CD14-positive monocyte (primary cell): ENCODE data around the gene HEXB. TPM values are rescaled to one million over a fixed set of nuclear protein-coding genes. Genes with fewer than 3 reads are reported as not detected.

Experiments used
- DNase-seq, 3 donors: peaks; one replicate each; pipeline ENCODE4 v3.0.0-alpha.2; 2011 to 2022
- H2AFZ ChIP-seq: 2 replicates; pipeline ENCODE4 v1.6.0; 2012; ENCODE audit warnings: mild to moderate bottlenecking, low read depth, low read length, inconsistent platforms; ENCODE audit not compliant: insufficient read depth, poor library complexity, severe bottlenecking
- H3K27ac ChIP-seq, 2 donors: 1 replicate in 1 of 2; 2 replicates in 1 of 2; pipeline ENCODE4 v1.5.1; 2012 to 2013; ENCODE audit warnings: low read length in 2 of 2, control low read depth in 1 of 2, inconsistent platforms in 1 of 2, low read depth in 1 of 2, mild to moderate bottlenecking in 1 of 2
- H3K27me3 ChIP-seq, 2 donors: one replicate each; pipeline versions ENCODE4 v1.6.0 to v1.6.1; 2011 to 2013; ENCODE audit warnings: low read length in 2 of 2; ENCODE audit not compliant: control insufficient read depth in 2 of 2, insufficient read depth in 2 of 2
- H3K36me3 ChIP-seq, 2 donors: replicated peaks in 1 of 2; 1 replicate in 1 of 2; 2 replicates in 1 of 2; pipeline versions ENCODE4 v1.5.1 to v1.6.1; 2012 to 2013; ENCODE audit warnings: low read length in 2 of 2, control low read depth in 1 of 2, inconsistent platforms in 1 of 2, mild to moderate bottlenecking in 1 of 2; ENCODE audit not compliant: insufficient read depth in 2 of 2, control insufficient read depth in 1 of 2
- H3K4me1 ChIP-seq, 2 donors: 1 replicate in 1 of 2; 2 replicates in 1 of 2; pipeline versions ENCODE4 v1.5.1 to v1.6.1; 2012 to 2013; ENCODE audit warnings: low read length in 2 of 2, control low read depth in 1 of 2, inconsistent platforms in 1 of 2, mild to moderate bottlenecking in 1 of 2, moderate library complexity in 1 of 2; ENCODE audit not compliant: insufficient read depth in 2 of 2, control insufficient read depth in 1 of 2
- H3K4me2 ChIP-seq: replicated peaks from 2 replicates; pipeline ENCODE3; 2012; ENCODE audit warnings: low read length, moderate library complexity, mild to moderate bottlenecking; ENCODE audit not compliant: poor library complexity, severe bottlenecking; ENCODE audit errors: extremely low read depth
- H3K4me3 ChIP-seq, 3 experiments: fragments of 200-600 bp in 1 of 3; sonication (generic) in 1 of 3; replicated peaks in 1 of 3; 1 replicate in 2 of 3; 2 replicates in 1 of 3; pipeline ENCODE4 v1.5.1; 2011 to 2013; ENCODE audit warnings: low read length in 3 of 3, mild to moderate bottlenecking in 3 of 3, control low read depth in 2 of 3, low read depth in 2 of 3, inconsistent platforms in 1 of 3, moderate library complexity in 1 of 3
- H3K79me2 ChIP-seq: 2 replicates; pipeline ENCODE4 v1.6.0; 2012; ENCODE audit warnings: mild to moderate bottlenecking, control low read depth, inconsistent platforms, low read length, moderate library complexity; ENCODE audit not compliant: insufficient read depth
- H3K9ac ChIP-seq: 2 replicates; pipeline ENCODE4 v1.6.0; 2017; ENCODE audit warnings: low read length, mild to moderate bottlenecking; ENCODE audit not compliant: insufficient read depth, poor library complexity, severe bottlenecking
- H3K9me3 ChIP-seq, 2 donors: replicated peaks in 1 of 2; 1 replicate in 1 of 2; 2 replicates in 1 of 2; pipeline versions ENCODE4 v1.5.1 to v1.6.1; 2012 to 2013; ENCODE audit warnings: low read length in 2 of 2, control low read depth in 1 of 2; ENCODE audit not compliant: control insufficient read depth in 1 of 2, insufficient read depth in 1 of 2
- H4K20me1 ChIP-seq: 2 replicates; pipeline ENCODE4 v1.6.0; 2012; ENCODE audit warnings: mild to moderate bottlenecking, low read length, control low read depth, moderate library complexity; ENCODE audit not compliant: insufficient read depth
- H3K27ac Mint-ChIP-seq, 7 donors: one replicate each; pipeline ENCODE4 v1.8.0; 2020; ENCODE audit warnings: mild to moderate bottlenecking in 7 of 7, mixed read lengths in 7 of 7, moderate library complexity in 6 of 7, inconsistent platforms in 2 of 7
- H3K27me3 Mint-ChIP-seq, 3 donors: one replicate each; pipeline ENCODE4 v1.8.0; 2021 to 2022; ENCODE audit warnings: low read depth in 3 of 3, mild to moderate bottlenecking in 3 of 3, mixed read lengths in 3 of 3, moderate library complexity in 3 of 3, inconsistent platforms in 1 of 3
- H3K36me3 Mint-ChIP-seq, 2 donors: one replicate each; pipeline ENCODE4 v1.8.0; 2020; ENCODE audit warnings: mixed read lengths in 2 of 2, inconsistent platforms in 1 of 2, mild to moderate bottlenecking in 1 of 2
- H3K4me1 Mint-ChIP-seq: one replicate; pipeline ENCODE4 v1.8.0; 2020; ENCODE audit warnings: mild to moderate bottlenecking, mixed read lengths
- H3K4me3 Mint-ChIP-seq, 2 donors: one replicate each; pipeline ENCODE4 v1.8.0; 2020; ENCODE audit warnings: mild to moderate bottlenecking in 2 of 2, mixed read lengths in 2 of 2, moderate library complexity in 1 of 2
- H3K9me3 Mint-ChIP-seq, 7 donors: one replicate each; pipeline ENCODE4 v1.8.0; 2020 to 2022; ENCODE audit warnings: mixed read lengths in 7 of 7, mild to moderate bottlenecking in 6 of 7, moderate library complexity in 6 of 7, inconsistent platforms in 2 of 7
- CTCF ChIP-seq: fragments of 200-600 bp; IDR thresholded peaks from one replicate; pipeline ENCODE4 v1.8.0; 2022; ENCODE audit warnings: antibody characterized with exemption, mild to moderate bottlenecking
- WGBS: methylation state at CpG from one replicate; pipeline ENCODE4 v1.1.5; 2013; ENCODE audit warnings: missing lambda C conversion rate; ENCODE audit not compliant: insufficient coverage; 5-methylcytosine and 5-hydroxymethylcytosine counted together
- intact Hi-C, 2 donors: fragments of 100-400 bp; cut with micrococcal nuclease; formaldehyde crosslinking; loops; one replicate each; pipeline versions ENCODE4 v1.15.0 to v1.15.1; 2023
- polyA plus RNA-seq, 3 donors: library from polyadenylated mRNA; depleted of rRNA in 1 of 3; unstranded in 2 of 3; stranded (reverse) in 1 of 3; fragments of 300-500 nt in 2 of 3; fragments of >200 nt in 1 of 3; fragmentation: Illumina TruSeq in 2 of 3; gene quantifications; 1 replicate in 2 of 3; 2 replicates in 1 of 3; pipeline ENCODE4 v1.2.3, GENCODE V29; 2012 to 2021

HEXB gene
- polyA plus RNA-seq, 3 donors = 158 to 518 (median 470) TPM

- H3K4me3 ChIP-seq = peak overlapping the region; percentile 76 to 95 (median 87)
- H3K79me2 ChIP-seq = peaks cover 49% of the 10 kb centered on the region
- intact Hi-C loops = loop anchor here in 1 of 2 donors (2.0 to 5.0 kb wide), 2 partner anchors 79 to 1201 kb away; partner anchors contain the start of genes ANKRA2, HEXB and UTP15
- peaks cover 35 to 41% of the 10 kb centered on the region in 2 donors for H3K36me3 Mint-ChIP-seq
- peak overlapping the region; percentile 99 to 100 for H3K4me3 Mint-ChIP-seq
- peak overlapping the region; percentile 44 to 84 for H3K27ac ChIP-seq
- peaks cover 36 to 57% of the 10 kb centered on the region in 2 donors for H3K36me3 ChIP-seq
- DNase-seq = no peak
- no peaks in the 10 kb centered on the region for H3K9me3 ChIP-seq
- no peaks in the 10 kb centered on the region for H3K9me3 Mint-ChIP-seq
- no peaks in the 10 kb centered on the region for H3K27me3 Mint-ChIP-seq
- H3K27me3 ChIP-seq = no peaks in the 10 kb centered on the region
- peaks cover 17 to 29% of the 10 kb centered on the region in 2 donors for H3K4me1 ChIP-seq
- H3K4me2 ChIP-seq = peak overlapping the region; percentile 98
- peaks cover 5% of the 10 kb centered on the region for H4K20me1 ChIP-seq
- WGBS = 75% methylated on average over 24 of the region's 27 CpGs
- peak overlapping the region; percentile 77 for H3K9ac ChIP-seq
- TF ChIP-seq CTCF = no peak
- H3K27ac Mint-ChIP-seq = peak overlapping the region in 6 of 7 donors; percentile 37 to 99 (median 96)
- H3K4me1 Mint-ChIP-seq = peaks cover 19% of the 10 kb centered on the region
- H2AFZ ChIP-seq = peak overlapping the region; percentile 94
These were observed 80.9 kb downstream of the HEXB start for GRCh38 chr5:74765929-74766328.

GRCh38 chr5:74766418-74766848, 81.4 kb downstream of the HEXB start:
- Mint-ChIP-seq H3K36me3 (peaks cover 38 to 41% of the 10 kb centered on the region in 2 donors), H3K4me1 (peaks cover 19% of the 10 kb centered on the region)
- WGBS = 0% methylated on average over 10 of the region's 10 CpGs

More at GRCh38 chr5:74766418-74766848, 81.4 kb downstream of the HEXB start:
- peak overlapping the region; percentile 77 for H3K9ac ChIP-seq
- peaks cover 5% of the 10 kb centered on the region for H4K20me1 ChIP-seq
- peaks cover 49% of the 10 kb centered on the region for H3K79me2 ChIP-seq
- peaks cover 0 to under 1% (median 0%) of the 10 kb centered on the region in 7 donors for H3K9me3 Mint-ChIP-seq
- TF ChIP-seq CTCF = peak; percentile 53
- no peaks in the 10 kb centered on the region for H3K9me3 ChIP-seq
- peak overlapping the region; percentile 69 to 84 for H3K27ac ChIP-seq
- H3K36me3 ChIP-seq = peaks cover 37 to 57% of the 10 kb centered on the region in 2 donors
- intact Hi-C loops = loop anchor here in 1 of 2 donors (2.0 to 5.0 kb wide), 2 partner anchors 79 to 1202 kb away; partner anchors contain the start of genes ANKRA2, HEXB and UTP15
- DNase-seq = peak; percentile 22 to 59 (median 51)
- H2AFZ ChIP-seq = peak overlapping the region; percentile 94
- no peaks in the 10 kb centered on the region for H3K27me3 ChIP-seq
- no peaks in the 10 kb centered on the region for H3K27me3 Mint-ChIP-seq
- peak overlapping the region; percentile 99 to 100 for H3K4me3 Mint-ChIP-seq
- peaks cover 17 to 29% of the 10 kb centered on the region in 2 donors for H3K4me1 ChIP-seq
- H3K4me2 ChIP-seq = peak overlapping the region; percentile 98
- H3K27ac Mint-ChIP-seq = peak overlapping the region; percentile 94 to 99 (median 97)
- peak overlapping the region; percentile 76 to 95 (median 87) for H3K4me3 ChIP-seq
